Heart left ventricle (tissue), 16 donors: Measurements from ENCODE around the gene WDSUB1. TPM values are rescaled to one million over a fixed set of nuclear protein-coding genes. Genes with fewer than 3 reads are reported as not detected.

Experiments used
- ATAC-seq, 4 donors: fragments of 200-7000 bp; cut with Tn5 transposase; one replicate each; pipeline ENCODE4 v1.9.1; 2020 to 2022; ENCODE audit warnings: moderate library complexity in 4 of 4, mild to moderate bottlenecking in 3 of 4, moderate number of reproducible peaks in 1 of 4
- DNase-seq, 5 donors: peaks; one replicate each; pipeline ENCODE4 v3.0.0-alpha.2; 2020
- H3K27ac ChIP-seq, 12 donors: fragments of 200-600 bp; sonication (generic) in 4 of 12; one replicate each; pipeline versions ENCODE4 v1.5.0 to v1.8.0; 2016 to 2022; ENCODE audit warnings: mild to moderate bottlenecking in 2 of 12
- H3K27me3 ChIP-seq, 9 donors: fragments of 200-600 bp; sonication (generic) in 2 of 9; one replicate each; pipeline versions ENCODE4 v1.5.1 to v1.8.0; 2016 to 2022; ENCODE audit warnings: mild to moderate bottlenecking in 3 of 9
- H3K36me3 ChIP-seq, 9 donors: fragments of 200-600 bp; sonication (generic) in 2 of 9; one replicate each; pipeline versions ENCODE4 v1.5.0 to v1.8.0; 2018 to 2022; ENCODE audit warnings: mild to moderate bottlenecking in 2 of 9
- H3K4me1 ChIP-seq, 12 donors: fragments of 200-600 bp; sonication (generic) in 4 of 12; one replicate each; pipeline versions ENCODE4 v1.5.0 to v1.8.0; 2016 to 2022; ENCODE audit warnings: mild to moderate bottlenecking in 3 of 12
- H3K4me3 ChIP-seq, 12 donors: fragments of 200-600 bp; sonication (generic) in 4 of 12; one replicate each; pipeline versions ENCODE4 v1.5.0 to v1.8.0; 2017 to 2022; ENCODE audit warnings: mild to moderate bottlenecking in 9 of 12, moderate library complexity in 4 of 12
- H3K9me3 ChIP-seq, 12 donors: fragments of 200-600 bp; sonication (generic) in 4 of 12; one replicate each; pipeline versions ENCODE4 v1.5.0 to v1.8.0; 2016 to 2022; ENCODE audit warnings: mild to moderate bottlenecking in 1 of 12
- POLR2A ChIP-seq, 2 donors: fragments of 450-650 bp; IDR thresholded peaks; one replicate each; pipeline ENCODE4 v1.6.1; 2017; ENCODE audit warnings: antibody characterized with exemption in 2 of 2, mild to moderate bottlenecking in 2 of 2, moderate library complexity in 2 of 2
- WGBS, 4 donors: extraction: QIAGEN DNeasy Blood & Tissue Kit in 2 of 4; methylation state at CpG; one replicate each; pipeline versions ENCODE4 v1.1.5 to v1.1.7; 2013 to 2018; 5-methylcytosine and 5-hydroxymethylcytosine counted together
- intact Hi-C, 10 donors: fragments of 100-400 bp; cut with DNase I; formaldehyde crosslinking; loops; one replicate each; pipeline versions ENCODE4 v1.11.1 to v1.14.2; 2022
- polyA plus RNA-seq, 2 donors: library from polyadenylated mRNA; stranded (reverse); fragments of 200-250 nt; gene quantifications; one replicate each; pipeline ENCODE4 v1.2.3, GENCODE V29; 2013
- total RNA-seq, 9 donors: library from RNA; depleted of rRNA in 2 of 9; stranded (reverse); fragments of >200 nt in 2 of 9; fragmentation: NEBNext Ultra II Directional in 3 of 9; extraction: Animal tissue kit (Norgen Biotek cat#: 25700) in 3 of 9; gene quantifications; one replicate each; pipeline versions ENCODE4 v1.1.0 to v1.2.4, GENCODE V29; 2016 to 2023
- TF ChIP-seq, protein P1 (sequence below), 12 donors: fragments of 200-600 bp; sonication (generic) in 4 of 12; IDR thresholded peaks; one replicate each; pipeline versions ENCODE4 v1.5.0 to v1.8.0; 2018 to 2022; ENCODE audit warnings: antibody characterized with exemption in 12 of 12, mild to moderate bottlenecking in 5 of 12
- donor health status: ischemic (EF 13 %, LVEDD 7.1; RV severe dilation, severe dysfunction).
- donor health status: healthy with polysubstance abuse.
- donor health status: DM: no; HTN: yes; CAD: no.
- donor health status: DM: no; HTN: no; CAD: no.
- donor health status: ischemic (EF 25% LVEDD 6.9; RV normal size, moderate dysfunction).
- donor health status: ischemic (EF 25% LVEDD 5.7; RV mildly dilated, moderate dysfunction).
- donor health status: healthy.
- donor health status: DM: yes; HTN: yes; CAD: no.
- donor health status: ischemic (EF 35%, LVEDD 5.7; RV mildly dilated, moderate dysfunction).
- donor health status: nonischemic (EF 11% LVEDD 7.7; RV severe dilation, severe dysfunction).
- donor health status: DM: yes; HTN: yes; CAD: no.
- donor health status: PGD.
- donor health status: ischemic (EF 29% LVEDD 5.4; RV normal size, mild dysfunction).
- donor health status: nonischemic (EF 23%, LVEDD 6.1; RV moderate dilation, normal function).

The WDSUB1 gene
- total and polyA plus RNA-seq, 11 donors, result 5.1 to 12.4 (median 8.0) TPM

DNA sequence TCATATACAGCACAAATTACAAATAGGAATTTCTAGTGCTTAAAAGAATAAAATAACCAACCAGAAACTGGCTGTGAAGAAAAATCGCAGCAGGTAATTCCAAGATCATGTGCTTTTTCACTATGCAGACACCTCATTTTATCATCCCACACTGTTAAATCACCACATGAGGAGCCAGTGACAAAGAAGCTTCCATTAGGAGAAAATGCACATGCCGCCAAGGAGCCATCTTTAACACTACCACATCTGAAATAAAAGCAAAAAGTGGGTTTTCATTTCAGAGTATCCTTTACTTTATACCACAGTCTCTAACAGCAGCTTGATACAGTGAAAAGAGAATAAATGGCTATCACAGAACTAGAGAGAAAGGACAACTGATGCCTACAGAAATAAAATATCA, 6.8 kb downstream of the WDSUB1 start:
- H3K27ac ChIP-seq, result no peak overlapping the region
- peaks cover 0 to 61% (median 12%) of the 10 kb centered on the region in 9 donors for H3K36me3 ChIP-seq
- H3K4me3 ChIP-seq, result no peak overlapping the region
- no peaks in the 10 kb centered on the region for H3K9me3 ChIP-seq
- TF ChIP-seq, protein P1, sequence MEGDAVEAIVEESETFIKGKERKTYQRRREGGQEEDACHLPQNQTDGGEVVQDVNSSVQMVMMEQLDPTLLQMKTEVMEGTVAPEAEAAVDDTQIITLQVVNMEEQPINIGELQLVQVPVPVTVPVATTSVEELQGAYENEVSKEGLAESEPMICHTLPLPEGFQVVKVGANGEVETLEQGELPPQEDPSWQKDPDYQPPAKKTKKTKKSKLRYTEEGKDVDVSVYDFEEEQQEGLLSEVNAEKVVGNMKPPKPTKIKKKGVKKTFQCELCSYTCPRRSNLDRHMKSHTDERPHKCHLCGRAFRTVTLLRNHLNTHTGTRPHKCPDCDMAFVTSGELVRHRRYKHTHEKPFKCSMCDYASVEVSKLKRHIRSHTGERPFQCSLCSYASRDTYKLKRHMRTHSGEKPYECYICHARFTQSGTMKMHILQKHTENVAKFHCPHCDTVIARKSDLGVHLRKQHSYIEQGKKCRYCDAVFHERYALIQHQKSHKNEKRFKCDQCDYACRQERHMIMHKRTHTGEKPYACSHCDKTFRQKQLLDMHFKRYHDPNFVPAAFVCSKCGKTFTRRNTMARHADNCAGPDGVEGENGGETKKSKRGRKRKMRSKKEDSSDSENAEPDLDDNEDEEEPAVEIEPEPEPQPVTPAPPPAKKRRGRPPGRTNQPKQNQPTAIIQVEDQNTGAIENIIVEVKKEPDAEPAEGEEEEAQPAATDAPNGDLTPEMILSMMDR (IDR thresholded peaks at IDR 0.05), result no peak
- TF ChIP-seq POLR2A (IDR thresholded peaks at IDR 0.05), result no peak
- no peak for ATAC-seq
- WGBS, 4 donors, result 93 to 95% (median 95%) methylated on average over 2 of the region's 2 CpGs
- no peak for DNase-seq
- peaks cover 0 to 4% (median 0%) of the 10 kb centered on the region in 12 donors for H3K4me1 ChIP-seq
- H3K27me3 ChIP-seq, result no peaks in the 10 kb centered on the region
- intact Hi-C loops, result no loop called here

DNA sequence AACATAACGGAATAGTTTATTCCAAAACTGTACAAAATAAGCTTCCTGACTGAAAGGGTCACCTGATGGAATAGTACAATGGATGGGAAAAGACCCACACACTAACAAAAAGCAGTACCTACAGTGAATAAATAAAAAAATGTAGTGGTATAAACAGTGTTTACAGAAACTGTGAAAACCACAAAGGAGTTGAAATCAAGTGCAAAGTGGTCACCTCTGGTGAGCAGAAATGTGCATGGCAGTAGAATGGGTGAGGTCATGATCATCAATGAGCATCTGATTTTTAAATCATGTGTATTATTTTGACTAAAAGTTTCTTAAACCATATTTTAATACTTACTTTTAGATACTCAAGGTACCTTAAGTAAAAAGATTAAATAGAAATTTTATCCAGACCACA, 11.4 kb downstream of the WDSUB1 start:
- DNase-seq, result no peak
- TF ChIP-seq, protein P1 (IDR thresholded peaks at IDR 0.05), result no peak
- TF ChIP-seq POLR2A (IDR thresholded peaks at IDR 0.05), result no peak
- Histone ChIP-seq H3K27ac (no peak overlapping the region), H3K27me3 (no peaks in the 10 kb centered on the region), H3K36me3 (peaks cover 3 to 71% (median 27%) of the 10 kb centered on the region in 9 donors), H3K4me1 (no peaks in the 10 kb centered on the region), H3K4me3 (no peak overlapping the region), H3K9me3 (no peaks in the 10 kb centered on the region)
- ATAC-seq, result no peak
- 94 to 99% (median 96%) methylated on average over 1 of the region's 1 CpG for WGBS, 4 donors
- intact Hi-C loops, result no loop called here

DNA sequence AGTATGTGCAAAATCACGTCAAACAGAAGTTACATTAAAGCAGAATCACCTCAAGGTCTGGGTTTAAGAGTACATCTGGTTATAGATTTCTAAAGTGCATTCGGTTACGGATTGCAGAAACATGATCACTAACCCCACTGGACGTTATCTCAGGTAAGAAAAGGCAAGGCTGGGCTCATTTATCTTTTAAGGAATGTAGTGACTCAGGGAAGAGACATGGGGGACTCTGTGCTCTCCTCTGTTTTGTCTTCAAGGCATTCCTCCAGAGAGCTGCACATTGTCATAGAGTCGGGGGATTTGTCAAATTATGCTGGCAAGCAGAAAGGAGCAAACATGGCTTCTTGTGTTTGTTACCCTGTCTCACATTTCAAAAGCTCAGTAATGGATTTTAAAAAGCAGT, 14.3 kb downstream of the WDSUB1 start:
- ATAC-seq, result no peak
- peaks cover 3 to 45% (median 22%) of the 10 kb centered on the region in 9 donors for H3K36me3 ChIP-seq
- no peaks in the 10 kb centered on the region for H3K27me3 ChIP-seq
- DNase-seq, result no peak
- H3K4me3 ChIP-seq, result no peak overlapping the region
- H3K9me3 ChIP-seq, result no peaks in the 10 kb centered on the region
- H3K27ac ChIP-seq, result no peak overlapping the region
- peaks cover 0 to 7% (median 0%) of the 10 kb centered on the region in 12 donors for H3K4me1 ChIP-seq
- TF ChIP-seq, protein P1 (IDR thresholded peaks at IDR 0.05), result no peak
- no peak for TF ChIP-seq POLR2A (IDR thresholded peaks at IDR 0.05)
- WGBS, 4 donors, result 86 to 90% (median 88%) methylated on average over 5 of the region's 5 CpGs
- intact Hi-C loops, result no loop called here

DNA sequence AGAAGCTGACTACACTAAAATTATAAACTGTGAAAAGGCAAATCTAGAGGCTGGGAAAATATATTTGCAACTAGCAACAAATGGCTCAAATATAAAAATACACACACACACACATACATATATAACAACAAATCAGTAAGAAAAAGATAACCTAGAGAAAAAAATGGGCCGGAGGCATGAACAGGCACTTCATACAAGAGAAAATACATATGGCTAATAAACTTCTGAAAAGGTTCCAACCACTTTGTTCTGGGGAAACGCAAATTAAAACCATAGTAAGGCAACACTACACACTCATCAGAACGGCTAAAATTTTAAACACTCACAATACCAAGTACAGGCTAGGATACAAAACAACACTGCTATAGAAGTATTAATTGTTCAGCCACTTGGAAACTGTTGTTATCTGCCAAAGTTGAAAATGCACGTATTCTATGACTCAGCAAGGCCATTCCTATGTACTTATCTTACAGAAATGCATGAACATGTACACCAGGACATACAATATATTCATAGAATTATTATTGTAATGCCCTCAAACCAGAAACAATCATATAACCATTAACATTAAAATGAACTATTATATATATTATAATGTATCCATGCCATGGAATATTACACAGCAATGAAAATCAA, 15.6 kb downstream of the WDSUB1 start:
- Histone ChIP-seq H3K4me1 (peaks cover 0 to 7% (median 0%) of the 10 kb centered on the region in 12 donors), H3K27ac (no peak overlapping the region), H3K27me3 (no peaks in the 10 kb centered on the region), H3K36me3 (peaks cover 3 to 46% (median 22%) of the 10 kb centered on the region in 9 donors), H3K4me3 (no peak overlapping the region), H3K9me3 (no peaks in the 10 kb centered on the region)
- DNase-seq (no peak), ATAC-seq (no peak)
- TF ChIP-seq POLR2A (IDR thresholded peaks at IDR 0.05), result no peak
- TF ChIP-seq, protein P1 (IDR thresholded peaks at IDR 0.05), result no peak
- intact Hi-C loops, result no loop called here
- 96 to 97% (median 97%) methylated on average over 4 of the region's 4 CpGs for WGBS, 4 donors
